ENCODE data around the gene ALOX5AP.

The ALOX5AP gene

DNA sequence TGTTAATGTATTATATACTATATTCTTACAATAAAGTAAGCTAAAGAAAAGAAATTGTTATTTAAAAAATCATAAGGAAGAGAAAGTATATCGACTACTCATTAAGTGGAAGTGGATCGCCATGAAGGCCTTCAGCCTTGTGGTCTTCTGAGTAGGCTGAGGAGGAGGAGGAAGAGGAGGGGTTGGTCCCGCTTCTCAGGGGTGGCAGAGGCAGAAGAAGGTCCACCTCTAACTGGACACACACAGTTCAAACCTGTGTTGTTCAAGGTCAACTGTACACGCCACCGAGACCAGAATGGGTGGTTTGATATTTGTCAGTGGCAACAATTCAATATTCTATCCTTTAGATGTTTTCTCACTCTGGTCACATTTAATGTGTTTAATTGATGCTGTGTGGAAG lies 67.2 kb downstream of the ALOX5AP start:
- no peak for DNase-seq

DNA sequence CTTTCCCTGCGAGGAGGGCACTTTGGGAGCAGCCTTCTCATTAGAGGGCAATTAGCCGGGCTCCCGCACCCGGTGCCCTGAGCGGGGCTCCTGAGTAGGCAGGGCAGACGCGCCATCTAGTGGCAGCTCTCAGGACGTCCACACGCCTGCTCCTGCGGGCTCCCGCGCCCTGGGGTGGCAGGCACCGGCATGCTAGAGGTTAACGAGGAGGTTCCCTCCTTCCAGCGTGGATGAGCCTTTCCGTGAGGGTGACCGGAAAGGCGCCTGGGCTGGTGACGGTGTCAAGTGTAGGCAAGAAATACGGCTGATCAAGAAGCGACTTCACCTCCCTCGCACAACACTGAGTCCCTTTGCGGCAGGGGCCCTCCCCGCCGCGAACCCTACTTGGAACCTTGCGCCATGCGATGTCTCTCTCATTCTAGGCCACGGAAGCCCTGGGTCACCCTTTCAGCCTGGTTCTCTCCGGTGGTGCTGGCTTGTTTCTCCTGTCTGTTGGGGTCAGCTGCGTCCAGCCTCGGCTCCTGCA lies 67.7 kb downstream of the ALOX5AP start:
- DNase-seq: peak; percentile 85

DNA sequence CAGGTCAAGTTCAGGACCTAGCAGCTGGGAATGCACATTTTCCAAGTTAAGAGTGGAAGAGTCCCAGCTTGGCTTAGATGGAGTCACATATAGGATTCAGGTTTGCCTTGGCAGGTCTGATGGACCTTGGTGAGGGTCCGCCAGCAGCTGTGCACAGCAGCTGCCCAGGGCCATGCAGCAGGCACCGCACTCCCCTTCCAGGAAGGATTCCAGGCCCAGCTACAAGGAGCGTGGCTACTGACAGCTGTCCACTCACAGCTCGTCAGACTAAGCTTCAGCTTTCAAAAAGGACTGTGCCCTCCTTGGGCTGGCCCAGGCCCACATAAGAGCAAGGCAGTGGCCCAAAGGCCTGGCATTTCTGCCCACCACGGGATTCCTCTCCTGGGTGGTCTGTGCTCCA lies 68.4 kb downstream of the ALOX5AP start:
- DNase-seq: no peak

- DNase-seq: no peak
These were observed 69.1 kb downstream of the ALOX5AP start for GRCh38 chr13:30804474-30804873.

DNA sequence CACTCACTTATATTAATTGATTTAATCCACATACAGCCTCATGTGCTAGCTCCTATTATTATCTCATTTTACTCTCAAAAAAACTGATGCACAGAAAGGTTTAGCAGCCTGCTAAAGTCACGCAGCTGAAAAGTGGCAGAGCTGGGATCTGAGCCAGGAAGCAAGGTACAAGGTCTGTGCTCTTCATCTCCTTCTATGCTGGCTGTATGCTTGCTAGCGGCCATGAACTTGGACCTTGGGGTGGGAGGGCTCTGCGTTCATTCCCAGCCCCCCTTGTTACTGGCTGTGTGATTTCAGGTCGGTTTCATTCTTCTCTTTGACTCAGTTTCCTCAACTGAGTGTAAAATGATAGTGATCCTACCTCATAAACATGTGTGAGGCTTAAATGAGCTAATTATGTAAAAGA lies 69.8 kb downstream of the ALOX5AP start:
- DNase-seq: no peak

DNA sequence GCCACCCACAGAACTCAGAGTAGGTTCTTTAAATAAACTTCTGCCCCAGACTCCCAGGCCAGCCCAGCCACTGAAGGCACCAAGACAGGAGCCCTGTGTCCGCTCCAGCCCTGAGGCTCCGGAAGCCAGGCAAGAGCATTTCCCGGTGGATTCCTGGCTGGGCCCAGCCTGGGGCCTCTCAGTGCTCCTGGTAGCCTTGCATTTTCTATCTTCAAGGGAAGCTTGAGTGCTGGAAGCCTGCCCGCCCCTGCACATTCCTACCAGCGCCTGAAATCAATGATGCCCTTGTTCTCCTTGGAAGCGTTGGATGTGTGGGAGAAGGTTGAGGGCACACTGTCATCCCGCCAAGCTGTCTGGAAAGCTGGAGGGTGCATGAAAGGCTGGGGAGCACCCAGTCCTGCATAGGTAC lies 70.3 kb downstream of the ALOX5AP start:
- no peak for DNase-seq

DNA sequence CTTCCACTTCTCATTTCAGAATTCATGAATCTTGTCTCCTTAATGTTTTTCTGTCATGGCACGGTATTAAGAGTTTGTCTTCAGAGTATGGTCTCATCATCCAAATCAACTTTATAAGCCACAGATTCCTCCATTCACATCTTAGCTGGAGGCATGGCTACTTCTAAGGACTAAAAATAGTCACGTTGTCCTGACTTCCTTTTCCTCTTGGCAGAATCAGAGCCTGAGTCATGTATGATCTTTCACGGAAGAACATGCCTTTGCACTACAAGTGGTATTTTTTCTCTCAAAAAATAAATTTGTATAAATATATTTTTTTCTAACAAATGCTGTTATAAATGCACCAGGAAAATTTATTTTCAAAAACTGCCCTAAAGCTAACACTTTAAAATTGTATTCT lies 71.4 kb downstream of the ALOX5AP start:
- DNase-seq: no peak

- DNase-seq: no peak
These were observed 72.0 kb downstream of the ALOX5AP start for GRCh38 chr13:30807392-30807791.

- no peak for DNase-seq
These were observed 73.3 kb downstream of the ALOX5AP start for GRCh38 chr13:30808600-30808999.

DNA sequence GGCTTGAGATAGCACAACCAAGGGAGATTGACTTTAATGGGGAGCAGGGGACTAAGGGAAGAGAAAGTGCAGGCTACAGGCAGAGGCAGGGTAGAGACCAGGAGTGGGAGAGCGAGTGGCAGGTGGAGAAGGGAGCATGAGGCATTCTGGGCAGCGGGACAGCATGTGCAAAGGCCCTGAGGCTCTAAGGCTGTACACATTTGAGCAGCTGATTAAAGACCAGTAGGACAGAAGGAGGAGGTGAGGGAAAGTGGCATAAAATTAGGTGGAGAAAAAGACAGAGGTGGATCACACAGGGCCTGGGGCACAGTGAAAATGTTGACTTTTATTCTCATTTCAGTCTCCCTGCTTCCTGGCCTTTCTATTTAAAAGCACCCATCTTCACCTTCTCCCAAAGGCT lies 74.4 kb downstream of the ALOX5AP start:
- DNase-seq: no peak

GRCh38 chr13:30810261-30810701 lies 74.9 kb downstream of the ALOX5AP start:
- no peak for DNase-seq

GRCh38 chr13:30810801-30811200 lies 75.5 kb downstream of the ALOX5AP start:
- no peak for DNase-seq

All from CD4-positive, alpha-beta T cell treated with Interleukin-6 for 4 hours (primary cell).